NCI-H748 treated with DMSO at 0.1 percent for 48 hours (cell line): ENCODE measurements around the gene TBC1D7.

Experiments
- DNase-seq: peaks from one replicate; lab custom pipeline; 2025; lab: John Stamatoyannopoulos, UW

The TBC1D7 gene

GRCh38 chr6:13319891-13320564 is 8.3 kb downstream of the TBC1D7 start:
- no peak for DNase-seq

- no peak for DNase-seq
These were observed 9.5 kb downstream of the TBC1D7 start for GRCh38 chr6:13318821-13319220.

DNA sequence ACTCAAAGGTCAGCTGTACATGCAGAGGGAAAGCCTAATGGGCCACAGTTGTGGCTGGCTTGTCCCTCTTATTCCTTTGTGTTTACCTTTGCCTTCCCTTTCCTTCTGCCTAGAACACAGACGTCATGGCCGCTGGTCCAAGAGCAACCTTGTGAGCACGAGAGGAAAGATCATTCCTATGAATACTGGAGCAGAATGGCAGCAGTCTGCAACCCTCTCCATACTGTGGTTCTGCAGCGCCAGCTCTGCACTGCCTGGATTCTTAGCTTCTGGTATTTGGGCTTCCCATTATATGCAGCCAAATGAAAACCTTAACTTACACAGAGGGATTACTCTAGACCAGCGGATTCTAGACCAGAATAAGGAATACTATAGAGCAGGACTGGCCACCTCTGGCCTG is 12.4 kb downstream of the TBC1D7 start:
- no peak for DNase-seq

DNA sequence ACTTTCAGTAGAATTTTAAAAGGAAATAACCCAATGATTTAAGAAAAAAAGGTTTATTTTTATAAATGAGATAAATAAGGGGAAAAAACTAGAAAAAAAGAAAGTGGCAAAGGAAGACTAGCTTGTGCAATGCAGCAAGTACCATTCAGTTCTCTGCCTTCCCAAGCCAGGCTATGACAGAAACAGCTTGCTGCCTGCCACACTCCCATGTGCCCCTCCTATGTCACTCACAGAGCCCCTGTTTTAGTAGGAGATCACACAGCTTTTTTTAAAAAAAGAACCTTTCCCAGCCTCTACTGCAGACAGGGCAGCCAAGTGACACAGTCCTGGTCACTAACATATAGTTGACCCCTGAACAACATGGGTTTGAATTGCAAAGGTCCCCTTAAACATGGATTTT is 13.5 kb downstream of the TBC1D7 start:
- DNase-seq: no peak

GRCh38 chr6:13311155-13311554 is 17.2 kb downstream of the TBC1D7 start:
- DNase-seq: no peak

GRCh38 chr6:13308332-13308731 is 20.0 kb downstream of the TBC1D7 start:
- DNase-seq: no peak

DNA sequence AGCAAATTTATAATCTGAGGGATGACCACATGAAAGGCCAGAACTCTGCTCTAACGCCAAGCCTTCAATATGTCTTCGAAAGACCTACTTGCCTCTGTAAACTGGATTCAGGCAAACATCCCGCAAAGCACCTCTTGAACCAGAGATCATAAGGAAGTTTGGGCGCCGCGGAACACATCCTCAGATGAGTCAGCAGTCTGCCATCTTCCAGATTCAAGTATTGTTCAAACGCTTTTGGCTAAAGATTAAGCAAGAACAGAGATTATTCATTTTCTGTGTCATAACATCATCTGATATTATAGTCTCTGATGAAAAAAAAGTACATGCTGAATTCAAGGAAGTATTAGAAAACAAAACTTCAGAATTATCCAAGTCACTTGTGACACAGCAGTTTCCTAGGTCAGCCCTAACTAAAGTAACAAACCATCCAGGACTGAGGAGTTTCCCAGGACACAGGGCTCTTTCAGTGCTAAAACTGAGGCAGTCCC is 20.8 kb downstream of the TBC1D7 start:
- DNase-seq: no peak

DNA sequence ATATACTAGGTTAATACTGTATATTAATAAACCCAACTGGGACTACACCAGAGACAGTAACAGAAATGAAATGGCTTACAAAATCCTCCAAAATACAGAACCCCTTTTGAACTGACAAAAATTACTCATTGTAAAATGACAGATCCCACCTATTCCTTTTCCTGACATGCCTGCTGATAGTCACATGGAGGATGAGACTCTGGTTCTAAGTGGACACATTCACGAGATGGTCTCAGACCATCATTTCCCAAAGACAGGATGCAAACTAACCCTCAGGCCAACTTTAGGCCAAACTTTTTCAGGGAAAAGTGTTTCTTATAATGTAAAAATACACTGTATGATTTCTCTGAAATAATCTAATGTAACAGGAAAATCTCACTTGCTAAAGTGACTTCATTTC is 22.5 kb downstream of the TBC1D7 start:
- DNase-seq: no peak

GRCh38 chr6:13305288-13305687 is 23.0 kb downstream of the TBC1D7 start:
- no peak for DNase-seq

GRCh38 chr6:13304580-13305260 is 23.6 kb downstream of the TBC1D7 start:
- DNase-seq: no peak

- no peak for DNase-seq
These were observed 24.2 kb downstream of the TBC1D7 start for GRCh38 chr6:13304101-13304500.

GRCh38 chr6:13303668-13304017 is 24.7 kb downstream of the TBC1D7 start:
- no peak for DNase-seq

DNA sequence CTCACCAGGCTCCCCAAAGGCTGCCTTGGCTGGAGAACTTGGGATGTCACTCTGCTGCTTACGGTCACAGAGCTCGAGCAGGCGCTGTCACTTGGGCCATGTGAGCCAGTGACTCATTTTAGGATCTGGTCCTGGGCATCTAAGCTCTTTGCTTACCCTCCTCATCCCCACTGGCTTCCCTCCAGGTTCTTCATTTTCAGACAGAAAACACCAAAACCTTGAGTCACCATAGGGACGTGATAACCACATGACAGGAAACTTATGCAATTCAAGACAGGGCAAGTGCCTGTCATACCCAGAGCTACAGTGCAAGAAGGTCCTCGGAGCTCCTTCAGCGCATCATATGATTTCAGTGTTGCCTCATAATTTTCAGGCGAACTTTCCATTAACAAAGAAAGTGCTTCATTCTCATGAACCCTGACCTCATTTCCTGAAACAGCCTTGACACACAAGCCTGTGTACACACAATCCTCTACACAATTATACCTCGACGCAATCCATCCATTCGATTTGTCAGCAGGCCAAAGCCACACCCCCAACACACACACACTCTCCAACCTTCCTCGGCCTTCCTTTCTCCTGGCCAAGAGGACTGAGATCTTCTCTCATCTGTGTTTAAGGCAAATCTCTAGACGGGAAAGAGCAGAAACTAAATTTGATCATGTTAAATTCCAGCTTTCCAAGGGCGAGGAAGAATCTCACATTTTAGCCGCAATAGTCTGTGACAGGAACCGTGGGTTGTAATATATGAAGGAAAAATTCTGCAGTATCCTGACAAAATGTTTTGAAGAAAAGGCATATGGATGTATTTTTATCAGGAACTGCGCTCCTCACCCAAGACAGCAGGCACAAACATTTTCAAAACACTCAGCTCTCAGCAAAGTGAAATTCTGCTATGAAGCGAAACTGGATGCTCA is 25.3 kb downstream of the TBC1D7 start:
- no peak for DNase-seq

GRCh38 chr6:13302291-13302690 is 26.0 kb downstream of the TBC1D7 start:
- no peak for DNase-seq

DNA sequence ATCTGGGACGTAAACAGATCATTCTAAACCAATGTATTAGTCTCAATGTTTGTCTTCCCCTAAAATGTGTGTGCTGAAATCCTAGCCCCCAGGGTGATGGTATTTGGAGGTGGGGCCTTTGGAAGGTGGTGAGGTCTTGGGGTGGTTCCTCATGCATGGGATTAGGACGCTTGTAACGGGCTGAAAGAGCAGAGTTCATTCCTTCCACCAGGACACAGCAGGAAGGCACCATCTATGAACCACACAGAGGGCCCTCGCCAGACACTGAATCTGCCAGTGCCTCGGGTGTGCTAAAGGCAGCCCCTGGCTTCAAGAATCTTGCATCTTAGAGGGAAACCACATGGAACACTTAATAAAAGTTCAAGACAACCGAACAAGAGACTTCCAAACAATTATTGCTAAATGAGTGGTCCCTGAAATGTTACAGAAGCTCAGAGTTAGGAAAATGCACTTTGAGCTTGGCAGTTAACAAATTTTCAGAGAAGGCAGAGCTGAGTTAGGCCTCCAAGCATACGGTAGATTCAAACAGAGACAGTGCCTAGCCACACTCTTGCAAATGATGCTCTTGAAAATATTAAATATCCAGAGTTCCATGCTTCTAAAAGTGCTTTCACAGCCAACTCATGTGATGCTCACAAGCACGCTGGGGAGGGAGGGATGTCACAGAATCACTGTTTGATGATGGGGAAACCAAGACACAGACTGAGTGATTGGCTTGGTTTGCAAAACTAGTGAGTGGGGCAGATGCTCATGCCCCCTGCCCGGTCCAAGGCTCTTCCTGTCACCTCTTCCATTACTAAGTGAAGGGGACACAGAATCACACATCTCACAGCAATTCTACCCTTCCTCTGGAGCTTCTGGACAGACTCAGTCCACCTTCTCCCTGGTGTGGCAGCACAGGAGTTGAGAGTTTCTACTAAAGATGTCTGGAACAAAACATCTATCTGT is 27.4 kb downstream of the TBC1D7 start:
- DNase-seq: no peak

DNA sequence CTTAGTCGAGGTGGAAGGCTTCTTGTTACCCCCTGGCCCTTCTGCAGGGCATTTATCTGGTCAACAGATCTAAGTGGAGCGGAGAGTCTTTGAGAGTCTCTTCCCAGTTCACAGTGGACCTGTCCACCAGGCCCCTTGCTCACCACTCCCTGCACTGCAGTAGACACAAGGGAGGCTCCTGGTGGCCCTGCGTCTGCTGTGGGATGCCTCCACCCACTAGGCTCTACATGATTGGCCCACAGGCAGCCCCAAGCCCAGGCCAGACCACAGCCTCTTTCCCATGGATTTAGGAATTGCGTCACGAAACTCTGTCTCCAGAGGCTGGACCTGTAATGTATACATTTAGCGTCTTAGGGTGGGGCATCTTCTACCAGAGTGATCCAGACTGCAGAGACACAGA is 28.4 kb downstream of the TBC1D7 start:
- DNase-seq: no peak

GRCh38 chr6:13299403-13299821 is 28.9 kb downstream of the TBC1D7 start:
- DNase-seq: no peak

DNA sequence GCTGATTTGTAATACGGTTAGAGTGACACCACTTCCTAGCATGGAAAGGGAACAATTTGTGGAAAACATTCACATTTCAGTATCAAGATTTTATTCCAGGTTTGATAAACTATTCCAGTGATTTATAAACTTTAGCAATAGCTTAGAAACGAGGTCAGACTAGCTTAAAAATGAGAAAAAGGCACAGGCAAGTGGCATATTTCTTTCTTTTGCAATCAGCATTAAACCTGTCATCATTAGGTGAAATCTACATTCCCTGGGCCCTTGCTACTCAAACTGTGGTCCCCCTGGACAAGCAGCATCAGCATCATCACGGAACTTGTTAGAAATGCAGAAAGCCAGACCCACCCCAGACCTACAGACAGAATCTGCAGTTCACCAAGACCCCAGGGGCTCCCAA is 29.9 kb downstream of the TBC1D7 start:
- no peak for DNase-seq

- DNase-seq: no peak
These were observed 30.9 kb downstream of the TBC1D7 start for GRCh38 chr6:13297391-13297790.

- no peak for DNase-seq
These were observed 31.8 kb downstream of the TBC1D7 start for GRCh38 chr6:13296536-13296997.

GRCh38 chr6:13295576-13295975 is 32.8 kb downstream of the TBC1D7 start:
- DNase-seq: no peak
